Esophagus squamous epithelium (tissue), 4 donors: Measurements from ENCODE around the gene PHOSPHO1.

ENCODE experiments used
- POLR2A ChIP-seq, 4 donors: fragments of 450-650 bp; IDR thresholded peaks; one replicate each; pipeline ENCODE4 v1.6.1; 2017; ENCODE audit warnings: antibody characterized with exemption in 4 of 4, mild to moderate bottlenecking in 4 of 4, moderate library complexity in 3 of 4
- TF ChIP-seq, protein P1 (sequence below), 6 experiments: fragments of 450-650 bp in 4 of 6; fragments of 200-600 bp in 2 of 6; sonication (generic) in 2 of 6; IDR thresholded peaks; one replicate each; pipeline ENCODE4 v1.5.1; 2016 to 2019; ENCODE audit warnings: antibody characterized with exemption in 6 of 6, mild to moderate bottlenecking in 4 of 6, moderate library complexity in 4 of 6

DNA sequence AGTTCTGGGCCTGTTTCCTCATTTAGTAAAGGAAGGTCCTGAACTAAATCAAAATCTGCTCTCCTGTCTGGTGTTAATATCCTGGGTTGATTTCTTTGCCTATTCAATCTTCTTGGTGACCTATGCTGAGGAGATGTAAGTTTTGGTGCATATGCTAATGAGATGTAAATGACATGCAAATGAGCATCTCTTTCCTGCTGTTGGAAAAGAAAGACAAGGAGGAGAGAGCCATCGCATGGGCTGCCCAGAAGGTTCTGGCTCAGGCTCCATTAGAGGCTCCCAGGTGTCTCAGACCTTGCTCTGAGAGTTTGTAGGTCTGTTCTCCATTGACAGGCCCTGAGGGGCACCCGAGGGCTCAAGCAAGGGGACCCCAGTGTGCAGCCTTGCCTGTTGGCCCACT is 16.7 kb downstream of the PHOSPHO1 start:
- TF ChIP-seq, protein P1, sequence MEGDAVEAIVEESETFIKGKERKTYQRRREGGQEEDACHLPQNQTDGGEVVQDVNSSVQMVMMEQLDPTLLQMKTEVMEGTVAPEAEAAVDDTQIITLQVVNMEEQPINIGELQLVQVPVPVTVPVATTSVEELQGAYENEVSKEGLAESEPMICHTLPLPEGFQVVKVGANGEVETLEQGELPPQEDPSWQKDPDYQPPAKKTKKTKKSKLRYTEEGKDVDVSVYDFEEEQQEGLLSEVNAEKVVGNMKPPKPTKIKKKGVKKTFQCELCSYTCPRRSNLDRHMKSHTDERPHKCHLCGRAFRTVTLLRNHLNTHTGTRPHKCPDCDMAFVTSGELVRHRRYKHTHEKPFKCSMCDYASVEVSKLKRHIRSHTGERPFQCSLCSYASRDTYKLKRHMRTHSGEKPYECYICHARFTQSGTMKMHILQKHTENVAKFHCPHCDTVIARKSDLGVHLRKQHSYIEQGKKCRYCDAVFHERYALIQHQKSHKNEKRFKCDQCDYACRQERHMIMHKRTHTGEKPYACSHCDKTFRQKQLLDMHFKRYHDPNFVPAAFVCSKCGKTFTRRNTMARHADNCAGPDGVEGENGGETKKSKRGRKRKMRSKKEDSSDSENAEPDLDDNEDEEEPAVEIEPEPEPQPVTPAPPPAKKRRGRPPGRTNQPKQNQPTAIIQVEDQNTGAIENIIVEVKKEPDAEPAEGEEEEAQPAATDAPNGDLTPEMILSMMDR (IDR thresholded peaks at IDR 0.05), result no peak
- no peak for TF ChIP-seq POLR2A (IDR thresholded peaks at IDR 0.05)
